OCI-LY7 (cell line): ENCODE data around the gene TRAF2. TPM values are rescaled to one million over a fixed set of nuclear protein-coding genes. Genes with fewer than 3 reads are reported as not detected.

Source experiments
- BruUV-seq: library from RNA; stranded (reverse); fragments of 400-500 nt; replicated peaks from 2 replicates; lab custom pipeline; 2021; lab: Mats Ljungman, UMichigan
- CTCF ChIA-PET: fragments of 300-600 bp; sonication (Branson Sonifier 250); formaldehyde crosslinking; loops from one replicate; lab custom pipeline; 2022; ENCODE audit warnings: antibody characterized with exemption; ENCODE audit not compliant: unreplicated experiment; lab: Charles Lee
- POLR2A ChIA-PET: fragments of 300-600 bp; sonication (Branson Sonifier 250); formaldehyde crosslinking; loops from one replicate; lab custom pipeline; 2022; ENCODE audit warnings: antibody characterized with exemption; lab: Charles Lee
- DNase-seq: peaks from one replicate; pipeline ENCODE4 v3.0.0-alpha.2; 2015; ENCODE audit warnings: low spot score
- H2AFZ ChIP-seq: fragments of 200-600 bp; sonication (generic), shearing (Covaris generic); 2 replicates; pipeline ENCODE4 v1.6.1; 2014; ENCODE audit warnings: mild to moderate bottlenecking, antibody characterized with exemption, low read length, moderate library complexity
- H3K27ac ChIP-seq: fragments of 200-600 bp; sonication (generic); 2 replicates; pipeline ENCODE4 v1.5.1; 2014; ENCODE audit warnings: mixed run types, low read depth, mild to moderate bottlenecking, moderate library complexity, low read length, inconsistent platforms; ENCODE audit not compliant: poor library complexity, severe bottlenecking
- H3K36me3 ChIP-seq: fragments of 200-600 bp; sonication (generic); 2 replicates; pipeline ENCODE4 v1.6.1; 2014; ENCODE audit warnings: mild to moderate bottlenecking, antibody characterized with exemption, low read length, moderate library complexity, mixed read lengths; ENCODE audit not compliant: insufficient read depth
- H3K4me1 ChIP-seq: fragments of 200-600 bp; sonication (generic); 2 replicates; pipeline ENCODE4 v1.5.1; 2014; ENCODE audit warnings: mild to moderate bottlenecking, low read length; ENCODE audit not compliant: insufficient read depth, poor library complexity, severe bottlenecking
- H3K4me2 ChIP-seq: fragments of 200-600 bp; sonication (generic); 2 replicates; pipeline ENCODE4 v1.6.1; 2014; ENCODE audit warnings: mild to moderate bottlenecking, low read length
- H3K4me3 ChIP-seq: fragments of 200-600 bp; sonication (generic); 2 replicates; pipeline ENCODE4 v1.5.1; 2014; ENCODE audit warnings: mild to moderate bottlenecking, low read depth, low read length; ENCODE audit not compliant: poor library complexity, severe bottlenecking
- H3K79me2 ChIP-seq: fragments of 200-600 bp; sonication (generic); 2 replicates; pipeline ENCODE4 v1.6.1; 2016; ENCODE audit warnings: low read depth, mild to moderate bottlenecking, low read length, moderate library complexity, mixed read lengths; ENCODE audit not compliant: insufficient read depth
- H3K9me2 ChIP-seq: fragments of 200-600 bp; sonication (generic); 2 replicates; pipeline ENCODE4 v1.6.1; 2016; ENCODE audit warnings: mild to moderate bottlenecking, low read length, mixed read lengths; ENCODE audit not compliant: insufficient read depth
- H3K9me3 ChIP-seq: fragments of 200-600 bp; sonication (generic); 2 replicates; pipeline ENCODE4 v1.6.1; 2014; ENCODE audit warnings: mild to moderate bottlenecking, mixed run types, low read length, mixed read lengths
- H4K20me1 ChIP-seq: fragments of 200-600 bp; sonication (generic); 2 replicates; pipeline ENCODE4 v1.6.1; 2014; ENCODE audit warnings: mild to moderate bottlenecking, antibody characterized with exemption, low read length, moderate library complexity, mixed read lengths; ENCODE audit not compliant: insufficient read depth
- CTCF ChIP-seq: fragments of 200-600 bp; sonication (generic); conservative IDR thresholded peaks from 2 replicates; pipeline ENCODE4 v1.5.1; 2014; ENCODE audit warnings: mild to moderate bottlenecking, antibody characterized with exemption, low read length, moderate library complexity, mixed read lengths
- EZH2phosphoT487 ChIP-seq: fragments of 200-600 bp; sonication (generic); IDR thresholded peaks from 2 replicates; pipeline ENCODE4 v1.6.1; 2018; ENCODE audit warnings: low read depth, borderline replicate concordance, mild to moderate bottlenecking, mixed run types, antibody characterized with exemption, low read length, moderate library complexity, mixed read lengths
- intact Hi-C: fragments of 100-400 bp; cut with micrococcal nuclease; formaldehyde crosslinking; loops from one replicate; pipeline ENCODE4 v1.10.0; 2022; ENCODE audit not compliant: unreplicated experiment
- total RNA-seq, 2 experiments: library from RNA; depleted of rRNA in 1 of 2; stranded (reverse); fragments of >200 nt in 1 of 2; shearing (Covaris generic) in 1 of 2; gene quantifications; 2 replicates each; pipeline ENCODE4 v1.2.3, GENCODE V29; 2014 to 2022

The TRAF2 gene
- total RNA-seq, 2 experiments from 2014 or later: 31.4 to 40.5 TPM

DNA sequence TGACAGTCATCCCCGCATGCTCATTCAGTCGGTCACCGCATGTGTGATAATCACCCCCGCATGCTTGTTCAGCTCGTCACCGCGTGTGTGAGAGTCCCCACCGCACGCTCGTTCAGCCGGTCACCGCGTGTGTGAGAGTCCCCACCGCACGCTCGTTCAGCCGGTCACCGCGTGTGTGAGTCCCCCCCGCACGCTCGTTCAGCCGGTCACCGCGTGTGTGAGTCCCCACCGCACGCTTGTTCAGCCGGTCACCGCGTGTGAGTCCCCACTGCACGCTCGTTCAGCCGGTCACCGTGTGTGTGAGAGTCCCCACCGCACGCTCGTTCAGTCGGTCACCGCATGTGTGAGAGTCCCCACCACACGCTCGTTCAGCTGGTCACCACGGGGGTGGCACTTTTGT lies 3.5 kb downstream of the TRAF2 start:
- Histone ChIP-seq H3K9me3 (no peaks in the 10 kb centered on the region), H3K79me2 (peaks cover 77% of the 10 kb centered on the region), H3K4me3 (no peak overlapping the region), H3K4me2 (no peak overlapping the region), H3K4me1 (peaks cover 5% of the 10 kb centered on the region), H3K36me3 (peaks cover 40% of the 10 kb centered on the region), H3K27ac (no peak overlapping the region), H2AFZ (no peak overlapping the region), H3K9me2 (no peaks in the 10 kb centered on the region), H4K20me1 (peaks cover 10% of the 10 kb centered on the region; the same call in 1 of the 2 replicates)
- DNase-seq: no peak
- ChIA-PET CTCF (no interaction called here), POLR2A (interaction anchor here (0.8 kb wide), 1 partner anchor 10 kb away, joined by 4 read pairs; no protein-coding TSS in a partner anchor)
- no TSS peak for BruUV-seq
- TF ChIP-seq EZH2phosphoT487 (no peak), CTCF (no peak)
- intact Hi-C loops: loop anchor here (5.0 kb wide), 1 partner anchor 103 kb away; no protein-coding TSS in a partner anchor

DNA sequence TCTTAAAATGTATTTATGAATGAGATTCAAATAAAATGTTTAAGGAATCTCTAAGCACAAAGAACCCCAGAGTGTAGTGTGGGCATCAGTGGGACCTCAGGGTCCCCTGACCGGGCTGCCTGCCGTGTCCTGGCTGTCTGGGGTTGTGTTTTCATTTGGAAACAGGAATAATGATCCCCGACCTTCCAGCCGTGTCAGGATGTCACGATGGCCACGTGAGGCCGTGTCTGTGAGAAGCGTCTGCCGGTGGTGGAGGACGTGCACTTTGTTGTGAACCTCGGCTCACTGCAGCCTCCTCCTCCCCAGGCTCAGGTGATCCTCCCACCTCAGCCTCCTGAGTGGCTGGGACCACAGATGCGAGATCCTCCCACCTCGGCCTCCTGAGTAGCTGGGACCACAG lies 4.3 kb downstream of the TRAF2 start:
- Histone ChIP-seq H2AFZ (no peak overlapping the region), H3K9me2 (no peaks in the 10 kb centered on the region), H3K79me2 (peaks cover 80% of the 10 kb centered on the region), H3K4me3 (no peak overlapping the region), H3K4me2 (no peak overlapping the region), H3K4me1 (no peaks in the 10 kb centered on the region), H4K20me1 (peaks cover 10% of the 10 kb centered on the region; the same call in 1 of the 2 replicates), H3K9me3 (no peaks in the 10 kb centered on the region), H3K27ac (no peak overlapping the region), H3K36me3 (peaks cover 48% of the 10 kb centered on the region)
- TF ChIP-seq CTCF (no peak), EZH2phosphoT487 (no peak)
- POLR2A ChIA-PET: interaction anchor here (0.8 kb wide), 1 partner anchor 11 kb away, joined by 4 read pairs; no protein-coding TSS in a partner anchor
- DNase-seq: no peak
- intact Hi-C loops: no loop called here
- CTCF ChIA-PET: no interaction called here
- no TSS peak for BruUV-seq

- H4K20me1 ChIP-seq: no peaks in the 10 kb centered on the region; the same call in 1 of the 2 replicates
- H3K27ac ChIP-seq: no peak overlapping the region
- intact Hi-C loops: no loop called here
- ChIA-PET CTCF (no interaction called here), POLR2A (interaction anchor here (0.6 kb wide), 1 partner anchor 1115 kb away, joined by 6 read pairs; no protein-coding TSS in a partner anchor)
- no peaks in the 10 kb centered on the region for H3K9me2 ChIP-seq
- H3K4me2 ChIP-seq: no peak overlapping the region
- TF ChIP-seq EZH2phosphoT487 (no peak), CTCF (no peak)
- no peak for DNase-seq
- H3K36me3 ChIP-seq: peaks cover 68% of the 10 kb centered on the region
- H3K79me2 ChIP-seq: peaks cover 42% of the 10 kb centered on the region; the same call in 1 of the 2 replicates
- H2AFZ ChIP-seq: no peak overlapping the region
- no peaks in the 10 kb centered on the region for H3K9me3 ChIP-seq
- no peak overlapping the region for H3K4me3 ChIP-seq
- H3K4me1 ChIP-seq: no peaks in the 10 kb centered on the region
- BruUV-seq: no TSS peak
These were observed 9.7 kb downstream of the TRAF2 start for GRCh38 chr9:136896027-136896426.
